HUES6 (cell line): ENCODE results near the gene PYHIN1.

ENCODE experiments used
- H3K27ac ChIP-seq: 2 replicates; pipeline ENCODE4 v1.7.0; 2013; ENCODE audit warnings: low read depth, mild to moderate bottlenecking, low read length, inconsistent platforms
- H3K27me3 ChIP-seq: 2 replicates; pipeline ENCODE4 v1.6.1; 2013; ENCODE audit warnings: low read length; ENCODE audit not compliant: control insufficient read depth, insufficient read depth
- H3K36me3 ChIP-seq: 2 replicates; pipeline ENCODE4 v1.6.1; 2013; ENCODE audit warnings: low read length; ENCODE audit not compliant: control insufficient read depth, insufficient read depth
- H3K4me1 ChIP-seq: 2 replicates; pipeline ENCODE4 v1.6.1; 2013; ENCODE audit warnings: low read length; ENCODE audit not compliant: control insufficient read depth, insufficient read depth
- H3K4me3 ChIP-seq: 2 replicates; pipeline ENCODE4 v1.5.1; 2013; ENCODE audit warnings: low read depth, low read length
- H3K9ac ChIP-seq: one replicate; pipeline ENCODE4 v1.6.1; 2013; ENCODE audit warnings: mild to moderate bottlenecking, low read length
- H3K9me3 ChIP-seq: 2 replicates; pipeline ENCODE4 v1.6.1; 2013; ENCODE audit warnings: low read depth, low read length; ENCODE audit not compliant: control insufficient read depth, insufficient read depth

The PYHIN1 gene

DNA sequence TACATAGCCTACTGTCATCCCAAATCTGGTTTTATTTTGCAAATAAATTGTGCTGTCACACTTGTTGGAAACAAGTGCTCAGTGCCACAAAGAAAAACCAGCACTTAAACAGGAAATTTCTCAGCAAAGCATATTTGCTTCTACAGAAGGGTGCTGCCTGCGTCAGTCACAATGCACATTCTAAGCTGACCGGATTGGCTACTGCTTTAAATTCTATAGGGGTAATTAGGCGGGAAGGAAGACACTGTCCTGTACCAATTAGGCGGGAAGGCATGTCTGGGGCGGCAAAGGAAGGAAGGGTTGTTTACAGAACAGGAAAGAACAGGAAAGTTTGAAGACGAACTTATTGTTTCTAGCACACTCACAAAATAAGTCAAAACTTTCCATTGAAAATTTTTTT is 81.1 kb downstream of the PYHIN1 start:
- Histone ChIP-seq H3K9ac (no peak overlapping the region), H3K9me3 (no peaks in the 10 kb centered on the region), H3K4me3 (no peak overlapping the region), H3K27ac (no peak overlapping the region), H3K36me3 (no peaks in the 10 kb centered on the region; the same call in 1 of the 2 replicates), H3K4me1 (peaks cover 15% of the 10 kb centered on the region), H3K27me3 (peaks cover 5% of the 10 kb centered on the region; the same call in 1 of the 2 replicates)

DNA sequence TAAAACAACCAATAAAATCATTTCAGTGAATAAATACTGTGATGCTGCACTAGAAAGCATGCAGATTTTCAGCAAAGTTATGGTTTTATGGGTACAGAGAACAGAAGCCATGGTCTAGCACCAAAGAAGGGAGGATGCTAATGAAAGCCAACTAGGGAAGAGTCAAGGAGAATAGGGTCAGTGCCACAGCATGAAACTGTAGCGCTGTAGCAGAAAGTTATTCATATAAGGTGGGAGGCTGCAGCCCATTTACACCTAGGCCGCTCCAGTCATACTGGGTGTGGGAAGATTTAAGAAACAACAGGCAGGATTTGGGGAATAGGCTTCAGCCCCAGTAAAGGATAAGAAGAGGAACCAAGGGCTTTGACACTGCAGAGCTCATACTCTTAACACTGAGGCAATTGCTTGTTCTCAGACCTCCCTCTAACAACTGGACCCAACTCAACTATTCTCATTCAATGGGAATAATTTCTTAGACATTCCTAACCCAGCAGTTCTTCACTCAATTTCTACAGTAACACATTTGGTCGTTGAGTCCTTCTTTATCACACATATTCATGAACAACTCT is 82.7 kb downstream of the PYHIN1 start:
- Histone ChIP-seq H3K36me3 (no peaks in the 10 kb centered on the region; the same call in 1 of the 2 replicates), H3K4me3 (no peak overlapping the region)

GRCh38 chr1:159014851-159015250 is 83.5 kb downstream of the PYHIN1 start:
- H3K9me3 ChIP-seq = no peaks in the 10 kb centered on the region
- no peak overlapping the region for H3K4me3 ChIP-seq
- H3K27ac ChIP-seq = no peak overlapping the region
- no peak overlapping the region for H3K9ac ChIP-seq
- no peaks in the 10 kb centered on the region; the same call in 1 of the 2 replicates for H3K27me3 ChIP-seq
- H3K36me3 ChIP-seq = no peaks in the 10 kb centered on the region; the same call in 1 of the 2 replicates
- peaks cover 5% of the 10 kb centered on the region for H3K4me1 ChIP-seq

More for the DNA sequence above, 82.7 kb downstream of the PYHIN1 start:
- Histone ChIP-seq H3K27ac (no peak overlapping the region), H3K4me1 (peaks cover 10% of the 10 kb centered on the region), H3K27me3 (no peaks in the 10 kb centered on the region; the same call in 1 of the 2 replicates), H3K9me3 (no peaks in the 10 kb centered on the region), H3K9ac (no peak overlapping the region)

GRCh38 chr1:159015440-159015909 is 84.1 kb downstream of the PYHIN1 start:
- H3K36me3 ChIP-seq = no peaks in the 10 kb centered on the region; the same call in 1 of the 2 replicates
- no peak overlapping the region for H3K27ac ChIP-seq
- no peaks in the 10 kb centered on the region; the same call in 1 of the 2 replicates for H3K27me3 ChIP-seq
- no peak overlapping the region for H3K4me3 ChIP-seq
- no peaks in the 10 kb centered on the region for H3K4me1 ChIP-seq
- no peaks in the 10 kb centered on the region for H3K9me3 ChIP-seq
- H3K9ac ChIP-seq = no peak overlapping the region

GRCh38 chr1:159023723-159024122 is 92.4 kb downstream of the PYHIN1 start:
- H3K9ac ChIP-seq = no peak overlapping the region
- H3K4me3 ChIP-seq = no peak overlapping the region
- no peaks in the 10 kb centered on the region for H3K27me3 ChIP-seq
- H3K36me3 ChIP-seq = no peaks in the 10 kb centered on the region
- H3K4me1 ChIP-seq = peaks cover 13% of the 10 kb centered on the region
- H3K27ac ChIP-seq = no peak overlapping the region
- H3K9me3 ChIP-seq = no peaks in the 10 kb centered on the region

GRCh38 chr1:159025043-159025442 is 93.7 kb downstream of the PYHIN1 start:
- no peaks in the 10 kb centered on the region for H3K36me3 ChIP-seq
- H3K4me3 ChIP-seq = no peak overlapping the region
- H3K4me1 ChIP-seq = peaks cover 13% of the 10 kb centered on the region
- no peaks in the 10 kb centered on the region for H3K27me3 ChIP-seq
- H3K27ac ChIP-seq = no peak overlapping the region
- H3K9ac ChIP-seq = no peak overlapping the region
- H3K9me3 ChIP-seq = no peaks in the 10 kb centered on the region
